Cardiac muscle cell (in vitro differentiated cells and primary cell): ENCODE results near the gene RRP1. TPM values are rescaled to one million over a fixed set of nuclear protein-coding genes. Genes with fewer than 3 reads are reported as not detected.

ENCODE experiments used
- DNase-seq, 2 donors: peaks; one replicate each; pipeline versions ENCODE4 v3.0.0 to v3.0.0-alpha.2; 2010 to 2017; ENCODE audit warnings: low read depth in 1 of 2, low spot score in 1 of 2
- H3K27ac ChIP-seq: fragments of 200-600 bp; sonication (generic); 2 replicates; pipeline ENCODE4 v1.5.1; 2016
- H3K27me3 ChIP-seq: fragments of 200-600 bp; sonication (generic); 2 replicates; pipeline ENCODE4 v1.6.0; 2016; ENCODE audit warnings: control low read depth
- H3K36me3 ChIP-seq: fragments of 200-600 bp; sonication (generic); 2 replicates; pipeline ENCODE4 v1.5.1; 2016; ENCODE audit warnings: control low read depth
- H3K4me1 ChIP-seq: fragments of 200-600 bp; sonication (generic); 2 replicates; pipeline ENCODE4 v1.8.1; 2017; ENCODE audit warnings: low read depth, mild to moderate bottlenecking, mixed run types
- H3K4me3 ChIP-seq: fragments of 200-600 bp; sonication (generic); 2 replicates; pipeline ENCODE4 v1.5.1; 2016; ENCODE audit warnings: mild to moderate bottlenecking
- H3K9me3 ChIP-seq: fragments of 200-600 bp; sonication (generic); 2 replicates; pipeline ENCODE4 v1.5.1; 2017; ENCODE audit warnings: low read depth, mild to moderate bottlenecking, control low read depth
- CTCF ChIP-seq: IDR thresholded peaks from 2 replicates; pipeline ENCODE4 v1.5.1; 2012; ENCODE audit warnings: low read depth, mild to moderate bottlenecking, low read length
- polyA plus RNA-seq: library from polyadenylated mRNA; unstranded; fragments of >200 nt; fragmentation: Nextera tagmentation; extraction: Ambion mirVana; gene quantifications from 2 replicates; pipeline ENCODE4 v1.2.1, GENCODE V29; 2016
- total RNA-seq: library from RNA; depleted of rRNA; stranded (reverse); fragments of >200 nt; gene quantifications from 2 replicates; pipeline ENCODE4 v1.2.3, GENCODE V29; 2016

Gene RRP1
- total and polyA plus RNA-seq, 2 experiments from 2014 or later, result 20.1 to 27.8 TPM

GRCh38 chr21:43781846-43782245 is 7.5 kb upstream of the RRP1 start:
- TF ChIP-seq CTCF, result no peak
- Histone ChIP-seq H3K27me3 (no peaks in the 10 kb centered on the region), H3K4me3 (no peak overlapping the region), H3K9me3 (no peaks in the 10 kb centered on the region), H3K36me3 (no peaks in the 10 kb centered on the region), H3K27ac (no peak overlapping the region), H3K4me1 (no peaks in the 10 kb centered on the region)
- no peak for DNase-seq

GRCh38 chr21:43782431-43783097 is 6.8 kb upstream of the RRP1 start:
- H3K4me1 ChIP-seq, result no peaks in the 10 kb centered on the region
- H3K4me3 ChIP-seq, result no peak overlapping the region
- no peak overlapping the region for H3K27ac ChIP-seq
- DNase-seq, result no peak
- TF ChIP-seq CTCF, result no peak
- no peaks in the 10 kb centered on the region for H3K36me3 ChIP-seq
- H3K27me3 ChIP-seq, result no peaks in the 10 kb centered on the region
- no peaks in the 10 kb centered on the region for H3K9me3 ChIP-seq

GRCh38 chr21:43783098-43783700 is 6.2 kb upstream of the RRP1 start:
- Histone ChIP-seq H3K36me3 (no peaks in the 10 kb centered on the region), H3K27me3 (no peaks in the 10 kb centered on the region), H3K4me3 (no peak overlapping the region), H3K9me3 (no peaks in the 10 kb centered on the region), H3K27ac (no peak overlapping the region), H3K4me1 (no peaks in the 10 kb centered on the region)
- no peak for TF ChIP-seq CTCF
- no peak for DNase-seq

GRCh38 chr21:43785134-43785533 is 4.2 kb upstream of the RRP1 start:
- TF ChIP-seq CTCF, result no peak
- Histone ChIP-seq H3K9me3 (no peaks in the 10 kb centered on the region), H3K4me3 (no peak overlapping the region), H3K27ac (no peak overlapping the region), H3K27me3 (no peaks in the 10 kb centered on the region), H3K4me1 (peaks cover 2% of the 10 kb centered on the region), H3K36me3 (no peaks in the 10 kb centered on the region)
- DNase-seq, result no peak

- DNase-seq, result no peak
- H3K4me3 ChIP-seq, result no peak overlapping the region
- H3K27ac ChIP-seq, result no peak overlapping the region
- H3K9me3 ChIP-seq, result no peaks in the 10 kb centered on the region
- H3K4me1 ChIP-seq, result peaks cover 5% of the 10 kb centered on the region
- no peak for TF ChIP-seq CTCF
- H3K36me3 ChIP-seq, result no peaks in the 10 kb centered on the region
- H3K27me3 ChIP-seq, result no peaks in the 10 kb centered on the region
Observed at GRCh38 chr21:43786300-43786806, 3.0 kb upstream of the RRP1 start.
